WERI-Rb-1 (cell line): ENCODE data around the gene TP53BP1.
A peak's percentile ranks its signal among the peaks of the same experiment; 100 is the strongest.

ENCODE experiments used
- DNase-seq: peaks from one replicate; pipeline ENCODE4 v3.0.0-alpha.2; 2020
- H3K27ac ChIP-seq: fragments of 250-450 bp; sonication (Bioruptor Pico); 2 replicates; pipeline ENCODE4 v1.5.1; 2020; ENCODE audit warnings: mild to moderate bottlenecking, moderate library complexity
- H3K27me3 ChIP-seq: fragments of 250-450 bp; sonication (Bioruptor Pico); 2 replicates; pipeline ENCODE4 v1.5.1; 2021; ENCODE audit warnings: mild to moderate bottlenecking, low read depth, moderate library complexity; ENCODE audit not compliant: insufficient read depth, severe bottlenecking
- H3K36me3 ChIP-seq: fragments of 250-450 bp; sonication (Bioruptor Pico); 2 replicates; pipeline ENCODE4 v1.5.1; 2020; ENCODE audit warnings: mild to moderate bottlenecking, moderate library complexity
- H3K4me3 ChIP-seq: 2 replicates; pipeline ENCODE4 v1.5.1; 2011; ENCODE audit warnings: low read depth, mild to moderate bottlenecking, control low read depth, low read length
- H3K9me3 ChIP-seq: fragments of 250-450 bp; sonication (Bioruptor Pico); 2 replicates; pipeline ENCODE4 v1.5.1; 2021; ENCODE audit warnings: mild to moderate bottlenecking, moderate library complexity; ENCODE audit not compliant: severe bottlenecking
- TF ChIP-seq, protein P1 (sequence below): IDR thresholded peaks from 2 replicates; pipeline ENCODE4 v1.5.1; 2011; ENCODE audit warnings: low read depth, mild to moderate bottlenecking, control low read depth, inconsistent platforms, low read length

The TP53BP1 gene

DNA sequence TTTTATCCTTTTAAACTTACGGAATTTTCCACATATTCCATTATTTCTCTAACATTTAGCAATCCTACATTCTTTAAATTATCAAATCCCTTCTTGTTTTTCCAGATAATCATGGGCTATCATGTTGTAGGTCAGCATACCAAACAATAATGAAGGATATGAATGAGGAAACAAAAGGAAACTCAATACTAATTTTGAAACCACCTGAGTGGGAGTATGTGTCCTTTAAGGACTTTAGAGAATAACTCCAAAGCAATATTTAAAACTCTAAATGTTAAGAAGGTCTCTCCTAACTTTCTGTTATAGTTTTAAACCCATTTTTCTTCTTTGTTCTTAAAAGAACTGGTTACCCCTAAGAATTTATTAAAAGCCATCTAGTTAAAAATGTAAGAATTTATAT is 43.0 kb downstream of the TP53BP1 start:
- DNase-seq, result no peak
- H3K9me3 ChIP-seq, result no peaks in the 10 kb centered on the region
- H3K36me3 ChIP-seq, result peaks cover 48% of the 10 kb centered on the region
- TF ChIP-seq, protein P1, sequence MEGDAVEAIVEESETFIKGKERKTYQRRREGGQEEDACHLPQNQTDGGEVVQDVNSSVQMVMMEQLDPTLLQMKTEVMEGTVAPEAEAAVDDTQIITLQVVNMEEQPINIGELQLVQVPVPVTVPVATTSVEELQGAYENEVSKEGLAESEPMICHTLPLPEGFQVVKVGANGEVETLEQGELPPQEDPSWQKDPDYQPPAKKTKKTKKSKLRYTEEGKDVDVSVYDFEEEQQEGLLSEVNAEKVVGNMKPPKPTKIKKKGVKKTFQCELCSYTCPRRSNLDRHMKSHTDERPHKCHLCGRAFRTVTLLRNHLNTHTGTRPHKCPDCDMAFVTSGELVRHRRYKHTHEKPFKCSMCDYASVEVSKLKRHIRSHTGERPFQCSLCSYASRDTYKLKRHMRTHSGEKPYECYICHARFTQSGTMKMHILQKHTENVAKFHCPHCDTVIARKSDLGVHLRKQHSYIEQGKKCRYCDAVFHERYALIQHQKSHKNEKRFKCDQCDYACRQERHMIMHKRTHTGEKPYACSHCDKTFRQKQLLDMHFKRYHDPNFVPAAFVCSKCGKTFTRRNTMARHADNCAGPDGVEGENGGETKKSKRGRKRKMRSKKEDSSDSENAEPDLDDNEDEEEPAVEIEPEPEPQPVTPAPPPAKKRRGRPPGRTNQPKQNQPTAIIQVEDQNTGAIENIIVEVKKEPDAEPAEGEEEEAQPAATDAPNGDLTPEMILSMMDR, result no peak
- no peak overlapping the region for H3K4me3 ChIP-seq
- H3K27me3 ChIP-seq, result no peaks in the 10 kb centered on the region
- no peak overlapping the region for H3K27ac ChIP-seq

DNA sequence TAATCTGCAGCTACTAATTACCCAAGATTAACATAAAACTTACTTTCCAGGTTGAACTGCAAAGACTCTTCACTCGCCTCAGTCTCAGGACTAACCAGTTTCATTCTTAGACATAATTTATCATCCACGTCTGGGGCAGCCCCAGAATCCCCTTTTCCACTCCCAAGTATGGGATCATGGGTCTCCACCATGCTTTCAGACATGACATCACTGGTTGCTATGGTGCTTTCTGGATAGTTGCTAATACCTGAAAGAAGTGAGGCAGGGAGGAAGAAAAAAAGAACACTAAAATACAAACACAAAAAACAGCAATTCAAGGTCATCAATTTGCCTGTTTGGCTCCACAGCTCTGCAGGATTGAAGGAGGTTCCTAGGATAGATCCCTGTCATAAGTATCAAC is 46.6 kb downstream of the TP53BP1 start:
- H3K27ac ChIP-seq, result no peak overlapping the region
- TF ChIP-seq, protein P1, result no peak

DNA sequence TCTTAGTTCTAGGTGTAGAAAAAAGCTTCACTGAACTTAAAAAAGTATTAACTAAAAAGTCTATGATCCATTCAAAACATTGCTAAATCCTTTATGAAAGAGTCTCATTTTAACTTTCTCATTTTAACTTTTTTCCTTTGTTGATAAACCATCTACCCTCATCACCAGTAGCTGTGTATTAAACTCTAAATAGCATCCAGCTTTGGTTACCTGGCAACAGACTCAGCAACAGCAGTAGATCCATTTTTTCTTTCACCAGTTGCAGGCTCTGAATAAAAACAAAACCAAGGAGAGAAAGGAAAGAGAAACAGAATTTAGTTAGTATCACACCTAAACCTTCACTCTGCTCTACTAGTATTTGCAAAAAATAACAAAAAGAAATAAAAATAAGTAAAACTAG is 51.6 kb downstream of the TP53BP1 start:
- no peaks in the 10 kb centered on the region for H3K27me3 ChIP-seq
- peaks cover 55% of the 10 kb centered on the region for H3K36me3 ChIP-seq
- H3K27ac ChIP-seq, result peak overlapping the region; percentile 48
- H3K9me3 ChIP-seq, result no peaks in the 10 kb centered on the region
- no peak overlapping the region for H3K4me3 ChIP-seq
- DNase-seq, result no peak
- TF ChIP-seq, protein P1, result no peak

More for the DNA sequence above, 46.6 kb downstream of the TP53BP1 start:
- no peak for DNase-seq
- no peaks in the 10 kb centered on the region for H3K27me3 ChIP-seq
- H3K4me3 ChIP-seq, result no peak overlapping the region
- H3K9me3 ChIP-seq, result no peaks in the 10 kb centered on the region
- peaks cover 24% of the 10 kb centered on the region for H3K36me3 ChIP-seq

DNA sequence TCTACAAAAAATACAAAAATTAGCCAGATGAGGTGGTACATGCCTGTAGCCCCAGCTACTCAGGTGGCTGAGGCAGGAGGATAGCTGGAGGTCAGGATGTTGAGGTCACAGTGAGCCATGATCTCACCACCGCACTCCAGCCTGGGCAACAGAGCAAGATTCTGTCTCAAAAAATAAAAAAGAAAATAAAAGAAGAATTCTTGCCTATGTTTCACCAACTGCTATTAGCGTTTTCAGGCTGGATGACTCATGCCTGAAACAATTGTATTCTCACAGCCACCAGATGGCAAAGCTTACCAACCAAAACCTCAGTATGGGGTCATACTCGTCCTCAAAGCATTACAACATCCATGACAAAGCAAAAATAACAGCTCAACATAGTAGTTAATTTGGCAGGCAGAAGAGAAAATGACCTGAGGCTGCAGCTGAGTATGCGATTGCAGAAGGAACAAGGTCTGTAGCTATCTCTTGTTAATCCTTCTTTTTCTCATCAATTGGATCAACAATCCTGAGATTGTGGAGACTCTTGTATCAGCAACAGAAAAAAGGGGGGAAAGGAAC is 52.2 kb downstream of the TP53BP1 start:
- Histone ChIP-seq H3K27ac (peak overlapping the region; percentile 58), H3K9me3 (no peaks in the 10 kb centered on the region), H3K36me3 (peaks cover 55% of the 10 kb centered on the region), H3K27me3 (no peaks in the 10 kb centered on the region), H3K4me3 (no peak overlapping the region)
- DNase-seq, result peak; percentile 35
- TF ChIP-seq, protein P1, result 0 out of 2 replicates have a peak, but pooled peaks have one; percentile 11

DNA sequence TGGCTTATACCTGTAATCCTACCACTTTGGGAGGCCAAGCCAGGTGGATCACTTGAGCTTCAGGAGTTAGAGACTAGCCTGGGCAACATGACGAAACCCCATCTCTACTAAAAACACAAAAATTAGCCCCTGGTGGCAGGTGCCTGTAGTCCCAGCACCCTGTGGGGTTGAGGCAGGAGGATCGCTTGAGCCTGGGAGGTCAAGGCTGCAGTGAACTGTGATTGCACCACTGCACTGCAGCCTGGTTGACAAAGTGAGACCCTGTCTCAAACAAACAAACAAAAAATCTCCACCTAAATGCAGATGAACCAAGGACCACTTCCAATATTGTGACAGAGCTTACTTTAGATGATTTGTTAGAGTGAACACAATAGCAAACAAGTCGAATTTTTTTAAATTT is 53.7 kb downstream of the TP53BP1 start:
- TF ChIP-seq, protein P1, result no peak
- no peaks in the 10 kb centered on the region for H3K9me3 ChIP-seq
- H3K36me3 ChIP-seq, result peaks cover 54% of the 10 kb centered on the region
- DNase-seq, result no peak
- no peaks in the 10 kb centered on the region for H3K27me3 ChIP-seq
- no peak overlapping the region for H3K4me3 ChIP-seq
- H3K27ac ChIP-seq, result no peak overlapping the region

DNA sequence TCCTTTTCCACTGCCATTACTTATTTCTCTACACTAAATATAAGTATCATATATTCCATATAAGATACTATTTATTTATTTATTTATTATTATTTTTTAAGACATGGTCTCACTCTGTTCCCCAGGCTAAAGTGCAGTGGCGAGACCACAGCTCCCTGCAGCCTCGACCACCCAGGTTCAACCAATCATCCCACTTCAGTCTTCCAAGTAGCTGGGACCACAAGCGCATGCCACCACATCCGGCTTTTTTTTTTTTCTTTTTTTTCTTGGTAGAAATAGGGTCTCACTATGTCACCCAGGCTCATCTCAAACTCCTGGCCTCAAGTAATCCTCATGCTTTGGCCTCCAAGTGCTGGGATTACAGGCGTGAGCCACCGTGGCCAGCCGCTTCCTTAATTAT is 56.6 kb downstream of the TP53BP1 start:
- Histone ChIP-seq H3K27me3 (no peaks in the 10 kb centered on the region), H3K9me3 (no peaks in the 10 kb centered on the region), H3K36me3 (peaks cover 75% of the 10 kb centered on the region), H3K4me3 (no peak overlapping the region), H3K27ac (no peak overlapping the region)
- TF ChIP-seq, protein P1, result no peak
- no peak for DNase-seq
